Bone marrow (tissue), 2 donors: ENCODE data around the gene MYO5A.
A peak's percentile ranks its signal among the peaks of the same experiment; 100 is the strongest.
"Not testable (repeated sequence)": the region's sequence is repeated elsewhere in the genome, so short reads cannot be mapped to it uniquely, and the experiment has no call there.

Experiments used
- DNase-seq, 2 donors: peaks; one replicate each; lab custom pipeline; 2025; lab: John Stamatoyannopoulos, UW

The MYO5A gene

GRCh38 chr15:52505151-52505550 lies 23.5 kb downstream of the MYO5A start:
- no peak for DNase-seq

- no peak for DNase-seq
These were observed 24.7 kb downstream of the MYO5A start for GRCh38 chr15:52503788-52504496.

GRCh38 chr15:52502608-52503007 lies 26.1 kb downstream of the MYO5A start:
- DNase-seq = no peak

- no peak for DNase-seq
These were observed 29.2 kb downstream of the MYO5A start for GRCh38 chr15:52499506-52499905.

- no peak for DNase-seq
These were observed 30.0 kb downstream of the MYO5A start for GRCh38 chr15:52498706-52499105.

- DNase-seq = no peak
These were observed 31.8 kb downstream of the MYO5A start for GRCh38 chr15:52496776-52497470.

GRCh38 chr15:52496175-52496574 lies 32.5 kb downstream of the MYO5A start:
- no peak for DNase-seq

- DNase-seq = no peak
These were observed 33.6 kb downstream of the MYO5A start for GRCh38 chr15:52495125-52495524.

GRCh38 chr15:52493968-52494367 lies 34.7 kb downstream of the MYO5A start:
- no peak for DNase-seq

GRCh38 chr15:52492132-52492531 lies 36.5 kb downstream of the MYO5A start:
- no peak for DNase-seq

- DNase-seq = no peak
These were observed 37.2 kb downstream of the MYO5A start for GRCh38 chr15:52491472-52491871.

- not testable (repeated sequence) for DNase-seq
These were observed 39.2 kb downstream of the MYO5A start for GRCh38 chr15:52489430-52489829.

- DNase-seq = no peak
These were observed 39.9 kb downstream of the MYO5A start for GRCh38 chr15:52488830-52489229.

GRCh38 chr15:52486003-52486996 lies 42.4 kb downstream of the MYO5A start:
- DNase-seq = no peak

- no peak for DNase-seq
These were observed 43.4 kb downstream of the MYO5A start for GRCh38 chr15:52485290-52485689.

- no peak for DNase-seq
These were observed 45.0 kb downstream of the MYO5A start for GRCh38 chr15:52483707-52484106.

GRCh38 chr15:52481915-52482314 lies 46.8 kb downstream of the MYO5A start:
- DNase-seq = peak in 1 of 2 donors; percentile 84

GRCh38 chr15:52480990-52481389 lies 47.7 kb downstream of the MYO5A start:
- no peak for DNase-seq

- no peak for DNase-seq
These were observed 62.0 kb downstream of the MYO5A start for GRCh38 chr15:52466716-52467115.

- peak in 1 of 2 donors; percentile 39 for DNase-seq
These were observed 62.5 kb downstream of the MYO5A start for GRCh38 chr15:52466134-52466701.

- no peak for DNase-seq
These were observed 64.2 kb downstream of the MYO5A start for GRCh38 chr15:52464478-52464877.

GRCh38 chr15:52464040-52464439 lies 64.6 kb downstream of the MYO5A start:
- DNase-seq = no peak
